Measurements from ENCODE around the gene MST1. TPM values are rescaled to one million over a fixed set of nuclear protein-coding genes. Genes with fewer than 3 reads are reported as not detected.
"Not testable (repeated sequence)": the region's sequence is repeated elsewhere in the genome, so short reads cannot be mapped to it uniquely, and the experiment has no call there.

The MST1 gene
- total RNA-seq, 1 donor from 2014 or later, result 12.4 TPM

GRCh38 chr3:49690856-49691255, 1.6 kb upstream of the MST1 start:
- not testable (repeated sequence) for H3K4me3 ChIP-seq (ENCODE audit: low read depth, low read length); H3K36me3 ChIP-seq (ENCODE audit: control insufficient read depth, insufficient read depth, low read length); H3K27me3 ChIP-seq (ENCODE audit: control insufficient read depth, insufficient read depth, low read length); DNase-seq (ENCODE audit: low read depth)

- H3K36me3 ChIP-seq (ENCODE audit: control insufficient read depth, insufficient read depth, low read length); DNase-seq (ENCODE audit: low read depth); H3K27me3 ChIP-seq (ENCODE audit: control insufficient read depth, insufficient read depth, low read length): not testable (repeated sequence)
- peak overlapping the region; percentile 88 for H3K4me3 ChIP-seq (ENCODE audit: low read depth, low read length)
Measured at GRCh38 chr3:49689908-49690624, 792 bp upstream of the MST1 start.

- not testable (repeated sequence) for H3K36me3 ChIP-seq (ENCODE audit: control insufficient read depth, insufficient read depth, low read length); DNase-seq (ENCODE audit: low read depth); H3K27me3 ChIP-seq (ENCODE audit: control insufficient read depth, insufficient read depth, low read length)
- peak overlapping the region; percentile 88 for H3K4me3 ChIP-seq (ENCODE audit: low read depth, low read length)
Measured at GRCh38 chr3:49688338-49689045, 782 bp downstream of the MST1 start.

- H3K27me3 ChIP-seq (ENCODE audit: control insufficient read depth, insufficient read depth, low read length); H3K36me3 ChIP-seq (ENCODE audit: control insufficient read depth, insufficient read depth, low read length); DNase-seq (ENCODE audit: low read depth); H3K4me3 ChIP-seq (ENCODE audit: low read depth, low read length): not testable (repeated sequence)
Measured at GRCh38 chr3:49687424-49687795, 1.9 kb downstream of the MST1 start.

- H3K36me3 ChIP-seq (ENCODE audit: control insufficient read depth, insufficient read depth, low read length); H3K27me3 ChIP-seq (ENCODE audit: control insufficient read depth, insufficient read depth, low read length); DNase-seq (ENCODE audit: low read depth): not testable (repeated sequence)
- peak overlapping the region; percentile 35 for H3K4me3 ChIP-seq (ENCODE audit: low read depth, low read length)
Measured at GRCh38 chr3:49686769-49687423, 2.4 kb downstream of the MST1 start.

- peak overlapping the region; percentile 35 for H3K4me3 ChIP-seq (ENCODE audit: low read depth, low read length)
- not testable (repeated sequence) for H3K27me3 ChIP-seq (ENCODE audit: control insufficient read depth, insufficient read depth, low read length); DNase-seq (ENCODE audit: low read depth); H3K36me3 ChIP-seq (ENCODE audit: control insufficient read depth, insufficient read depth, low read length)
Measured at GRCh38 chr3:49686346-49686745, 2.9 kb downstream of the MST1 start.

- peak overlapping the region; percentile 11 for H3K4me3 ChIP-seq (ENCODE audit: low read depth, low read length)
- H3K36me3 ChIP-seq (ENCODE audit: control insufficient read depth, insufficient read depth, low read length); DNase-seq (ENCODE audit: low read depth); H3K27me3 ChIP-seq (ENCODE audit: control insufficient read depth, insufficient read depth, low read length): not testable (repeated sequence)
Measured at GRCh38 chr3:49685846-49686245, 3.4 kb downstream of the MST1 start.

GRCh38 chr3:49685103-49685502, 4.2 kb downstream of the MST1 start:
- H3K4me3 ChIP-seq (ENCODE audit: low read depth, low read length); H3K27me3 ChIP-seq (ENCODE audit: control insufficient read depth, insufficient read depth, low read length); H3K36me3 ChIP-seq (ENCODE audit: control insufficient read depth, insufficient read depth, low read length); DNase-seq (ENCODE audit: low read depth): not testable (repeated sequence)

GRCh38 chr3:49684453-49684852, 4.8 kb downstream of the MST1 start:
- not testable (repeated sequence) for DNase-seq (ENCODE audit: low read depth); H3K27me3 ChIP-seq (ENCODE audit: control insufficient read depth, insufficient read depth, low read length); H3K4me3 ChIP-seq (ENCODE audit: low read depth, low read length); H3K36me3 ChIP-seq (ENCODE audit: control insufficient read depth, insufficient read depth, low read length)

GRCh38 chr3:49683162-49683561, 6.1 kb downstream of the MST1 start:
- no peak for DNase-seq (ENCODE audit: low read depth)
- H3K36me3 ChIP-seq (ENCODE audit: control insufficient read depth, insufficient read depth, low read length), result peaks cover 11% of the 10 kb centered on the region
- H3K4me3 ChIP-seq (ENCODE audit: low read depth, low read length), result no peak overlapping the region
- H3K27me3 ChIP-seq (ENCODE audit: control insufficient read depth, insufficient read depth, low read length), result peaks cover 2% of the 10 kb centered on the region
- no peak for TF ChIP-seq CTCF (IDR thresholded peaks at IDR 0.05; ENCODE audit: insufficient read depth, low read length, poor library complexity, severe bottlenecking)

Data from kidney epithelial cell (primary cell).